ENCODE measurements around the gene GPR37.

The GPR37 gene

GRCh38 chr7:124758327-124758726 is 7.3 kb downstream of the GPR37 start:
- no peak for TF ChIP-seq CTCF (IDR thresholded peaks at IDR 0.05; ENCODE audit: unreplicated experiment in 3 of 3)
- H3K4me3 Mint-ChIP-seq: no peak overlapping the region

GRCh38 chr7:124754576-124755268 is 10.9 kb downstream of the GPR37 start:
- Mint-ChIP-seq H3K9me3 (peaks cover 5% of the 10 kb centered on the region), H3K4me3 (no peak overlapping the region), H3K36me3 (ENCODE audit: low read depth) (no peaks in the 10 kb centered on the region), H3K27me3 (ENCODE audit: low read depth) (no peaks in the 10 kb centered on the region), H3K4me1 (peaks cover 19% of the 10 kb centered on the region), H3K27ac (no peak overlapping the region)
- no peak for TF ChIP-seq CTCF (IDR thresholded peaks at IDR 0.05; ENCODE audit: unreplicated experiment in 3 of 3)

More at GRCh38 chr7:124758327-124758726, 7.3 kb downstream of the GPR37 start:
- peaks cover 22% of the 10 kb centered on the region for H3K4me1 Mint-ChIP-seq
- no peak overlapping the region for H3K27ac Mint-ChIP-seq
- peaks cover 6% of the 10 kb centered on the region for H3K27me3 Mint-ChIP-seq (ENCODE audit: low read depth)
- no peaks in the 10 kb centered on the region for H3K36me3 Mint-ChIP-seq (ENCODE audit: low read depth)
- H3K9me3 Mint-ChIP-seq: peaks cover 5% of the 10 kb centered on the region

GRCh38 chr7:124752310-124752709 is 13.3 kb downstream of the GPR37 start:
- Mint-ChIP-seq H3K27ac (no peak overlapping the region), H3K27me3 (ENCODE audit: low read depth) (no peaks in the 10 kb centered on the region), H3K4me1 (peaks cover 13% of the 10 kb centered on the region), H3K4me3 (no peak overlapping the region), H3K36me3 (ENCODE audit: low read depth) (no peaks in the 10 kb centered on the region), H3K9me3 (no peaks in the 10 kb centered on the region)
- TF ChIP-seq CTCF (IDR thresholded peaks at IDR 0.05; ENCODE audit: unreplicated experiment in 3 of 3): no peak

GRCh38 chr7:124751027-124751426 is 14.6 kb downstream of the GPR37 start:
- Mint-ChIP-seq H3K27ac (no peak overlapping the region), H3K4me3 (no peak overlapping the region), H3K27me3 (ENCODE audit: low read depth) (no peaks in the 10 kb centered on the region), H3K4me1 (peaks cover 13% of the 10 kb centered on the region), H3K9me3 (no peaks in the 10 kb centered on the region), H3K36me3 (ENCODE audit: low read depth) (no peaks in the 10 kb centered on the region)
- TF ChIP-seq CTCF (IDR thresholded peaks at IDR 0.05; ENCODE audit: unreplicated experiment in 3 of 3): no peak

- no peak overlapping the region for H3K27ac Mint-ChIP-seq
These were observed 18.5 kb downstream of the GPR37 start for GRCh38 chr7:124747072-124747471.

More at GRCh38 chr7:124747072-124747471, 18.5 kb downstream of the GPR37 start:
- no peak for TF ChIP-seq CTCF (IDR thresholded peaks at IDR 0.05; ENCODE audit: unreplicated experiment in 3 of 3)
- H3K36me3 Mint-ChIP-seq (ENCODE audit: low read depth): no peaks in the 10 kb centered on the region
- H3K4me1 Mint-ChIP-seq: peaks cover 6% of the 10 kb centered on the region
- H3K9me3 Mint-ChIP-seq: no peaks in the 10 kb centered on the region
- no peaks in the 10 kb centered on the region for H3K27me3 Mint-ChIP-seq (ENCODE audit: low read depth)
- H3K4me3 Mint-ChIP-seq: no peak overlapping the region

Measured in nephron (organoid).